Prostate gland (tissue), 2 donors: ENCODE results near the gene KIAA1143. TPM values are rescaled to one million over a fixed set of nuclear protein-coding genes. Genes with fewer than 3 reads are reported as not detected.
A peak's percentile ranks its signal among the peaks of the same experiment; 100 is the strongest.

ENCODE experiments used
- DNase-seq: peaks from one replicate; pipeline ENCODE4 v3.0.0-alpha.2; 2019; ENCODE audit warnings: low spot score
- H3K27ac ChIP-seq, 2 donors: fragments of 200-600 bp; sonication (generic); 2 replicates each; pipeline ENCODE4 v1.5.1; 2017 to 2019
- H3K27me3 ChIP-seq: fragments of 200-600 bp; sonication (generic); replicated peaks from 2 replicates; pipeline ENCODE4 v1.5.1; 2019; ENCODE audit not compliant: insufficient read depth
- H3K36me3 ChIP-seq, 2 donors: fragments of 200-600 bp; sonication (generic); 1 replicate in 1 of 2; 2 replicates in 1 of 2; pipeline versions ENCODE4 v1.5.1 to v1.8.1; 2017 to 2019
- H3K4me1 ChIP-seq: fragments of 200-600 bp; sonication (generic); replicated peaks from 2 replicates; pipeline ENCODE4 v1.5.1; 2019
- H3K4me3 ChIP-seq, 2 donors: fragments of 200-600 bp; sonication (generic); 2 replicates each; pipeline ENCODE4 v1.5.1; 2017 to 2019
- H3K9me3 ChIP-seq: fragments of 200-600 bp; sonication (generic); 2 replicates; pipeline ENCODE4 v1.5.1; 2017
- POLR2A ChIP-seq: fragments of 450-650 bp; IDR thresholded peaks from one replicate; pipeline ENCODE4 v1.6.1; 2016; ENCODE audit warnings: antibody characterized with exemption, mild to moderate bottlenecking
- POLR2AphosphoS5 ChIP-seq: sonication (generic); formaldehyde crosslinking; IDR thresholded peaks from one replicate; pipeline ENCODE4 v1.6.1; 2017; ENCODE audit warnings: antibody characterized with exemption
- WGBS: methylation state at CpG from one replicate; pipeline ENCODE4 v1.1.5; 2018; 5-methylcytosine and 5-hydroxymethylcytosine counted together
- intact Hi-C: fragments of 100-400 bp; cut with DNase I; formaldehyde crosslinking; loops from one replicate; pipeline ENCODE4 v1.14.2; 2022
- total RNA-seq, 2 donors: library from RNA; depleted of rRNA; stranded (reverse); fragments of >200 nt; gene quantifications; one replicate each; pipeline ENCODE4 v1.1.0, GENCODE V29; 2016
- TF ChIP-seq, protein P1 (sequence below), 4 experiments: fragments of 200-600 bp in 2 of 4; fragments of 450-650 bp in 2 of 4; sonication (generic) in 2 of 4; IDR thresholded peaks; 1 replicate in 3 of 4; 2 replicates in 1 of 4; pipeline ENCODE4 v1.5.1; 2016 to 2019; ENCODE audit warnings: antibody characterized with exemption in 4 of 4, mild to moderate bottlenecking in 2 of 4, moderate library complexity in 2 of 4

The KIAA1143 gene
- 10 to 100 TPM; 23.6 to 24.4 TPM for total RNA-seq

DNA sequence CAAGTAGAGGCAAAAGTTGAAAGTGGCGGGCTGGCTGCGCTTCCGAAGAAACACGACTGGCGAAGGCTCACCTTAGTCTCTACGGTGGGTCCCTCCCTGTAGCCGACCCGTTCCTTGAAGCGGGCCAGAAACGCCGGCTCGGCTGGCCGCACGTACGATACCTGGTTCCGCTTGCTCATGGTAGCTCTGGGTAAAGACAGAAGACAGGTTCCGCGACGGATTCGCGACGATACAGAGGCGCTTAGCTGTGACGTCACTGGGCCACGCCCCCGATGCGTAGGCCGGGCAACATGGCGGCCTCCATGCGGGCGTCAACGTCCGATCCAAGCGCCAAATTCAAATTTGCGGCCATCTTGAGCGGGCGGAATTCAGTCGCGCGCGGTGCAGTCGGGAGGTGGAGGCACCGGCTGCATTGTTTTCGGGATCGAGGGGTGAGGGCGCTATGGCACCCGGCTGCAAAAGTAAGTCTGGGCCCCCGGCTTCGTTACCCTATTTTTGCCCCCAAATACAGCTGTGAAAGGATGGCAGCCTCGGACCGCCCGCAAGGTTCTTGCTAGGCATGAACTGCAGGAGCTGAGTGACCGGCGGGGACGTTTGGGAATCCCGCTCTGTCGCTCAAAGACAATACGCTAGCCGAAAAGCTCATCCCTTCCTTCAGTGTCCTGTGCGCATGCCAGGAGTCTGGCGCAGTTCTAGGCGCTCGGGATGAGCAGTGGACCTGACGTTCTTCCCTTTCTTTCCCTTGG is at the start of gene KIAA1143, which contains the start of gene KIF15:
KIAA1143 (minus strand) TSS at position 196 of the 746 bp plus-strand sequence; CDS start at position 179, 17 bp downstream.
KIF15 (plus strand) TSS at position 371 of the 746 bp plus-strand sequence; CDS start at position 443, 72 bp downstream.
- intact Hi-C loops: loop anchor here (5.0 to 10.0 kb wide), 2 partner anchors 49 to 103 kb away; partner anchors contain the start of genes TMEM42 and ZNF502
- peak; percentile 94 for DNase-seq
- Histone ChIP-seq H3K36me3 (no peaks in the 10 kb centered on the region), H3K4me1 (peaks cover 3% of the 10 kb centered on the region), H3K9me3 (no peaks in the 10 kb centered on the region), H3K27ac (peak within 1 kb of the TSS; percentile 63 to 71), H3K4me3 (peak within 1 kb of the TSS; percentile 64 to 77), H3K27me3 (no peaks in the 10 kb centered on the region)
- WGBS: 2% methylated on average over 61 of the region's 64 CpGs
- TF ChIP-seq, protein P1, sequence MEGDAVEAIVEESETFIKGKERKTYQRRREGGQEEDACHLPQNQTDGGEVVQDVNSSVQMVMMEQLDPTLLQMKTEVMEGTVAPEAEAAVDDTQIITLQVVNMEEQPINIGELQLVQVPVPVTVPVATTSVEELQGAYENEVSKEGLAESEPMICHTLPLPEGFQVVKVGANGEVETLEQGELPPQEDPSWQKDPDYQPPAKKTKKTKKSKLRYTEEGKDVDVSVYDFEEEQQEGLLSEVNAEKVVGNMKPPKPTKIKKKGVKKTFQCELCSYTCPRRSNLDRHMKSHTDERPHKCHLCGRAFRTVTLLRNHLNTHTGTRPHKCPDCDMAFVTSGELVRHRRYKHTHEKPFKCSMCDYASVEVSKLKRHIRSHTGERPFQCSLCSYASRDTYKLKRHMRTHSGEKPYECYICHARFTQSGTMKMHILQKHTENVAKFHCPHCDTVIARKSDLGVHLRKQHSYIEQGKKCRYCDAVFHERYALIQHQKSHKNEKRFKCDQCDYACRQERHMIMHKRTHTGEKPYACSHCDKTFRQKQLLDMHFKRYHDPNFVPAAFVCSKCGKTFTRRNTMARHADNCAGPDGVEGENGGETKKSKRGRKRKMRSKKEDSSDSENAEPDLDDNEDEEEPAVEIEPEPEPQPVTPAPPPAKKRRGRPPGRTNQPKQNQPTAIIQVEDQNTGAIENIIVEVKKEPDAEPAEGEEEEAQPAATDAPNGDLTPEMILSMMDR (IDR thresholded peaks at IDR 0.05): peak in 2 of 4 experiments; percentile 14 to 27
- TF ChIP-seq POLR2AphosphoS5 (peak; percentile 98), POLR2A (peak; percentile 33)

DNA sequence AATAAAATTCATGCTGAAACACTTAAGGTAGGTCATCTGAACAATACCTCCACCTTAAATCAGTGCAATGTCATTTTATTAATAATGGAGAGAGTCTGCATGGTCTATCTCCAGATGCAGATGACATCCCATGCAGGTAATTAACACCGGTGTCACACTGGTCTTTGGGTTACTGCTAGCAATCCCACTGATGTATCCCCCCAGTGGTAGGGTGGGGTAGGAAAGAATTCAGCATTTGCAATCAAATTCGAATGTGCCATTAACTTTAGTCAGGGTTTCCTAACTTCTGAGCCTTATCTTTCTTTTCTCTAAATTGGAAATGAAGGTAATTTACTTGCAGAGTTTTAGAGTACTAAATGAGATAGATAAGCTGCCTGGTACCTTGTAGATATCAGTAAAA is 44.5 kb upstream of the KIAA1143 start:
- H3K4me3 ChIP-seq: no peak overlapping the region
- intact Hi-C loops: no loop called here
- WGBS: 98% methylated on average over 2 of the region's 2 CpGs

DNA sequence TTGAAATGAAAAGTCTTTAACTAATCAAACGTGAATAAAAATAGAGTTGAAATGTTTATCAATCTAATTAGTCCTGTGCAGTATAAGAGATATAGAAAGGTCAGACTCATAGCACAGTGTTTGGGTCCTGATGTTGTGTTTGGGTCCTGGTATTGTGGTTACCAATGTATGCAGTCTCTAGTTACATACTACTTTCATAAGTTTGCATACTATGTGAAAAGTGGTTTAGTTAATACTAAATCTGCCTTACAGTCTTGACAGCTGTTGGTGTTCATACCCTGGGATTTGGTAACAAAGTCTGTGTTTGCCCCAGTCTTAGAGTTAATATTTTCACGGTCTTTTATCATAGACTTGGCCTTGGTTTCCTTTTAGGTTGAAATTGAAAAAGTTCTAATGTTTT is 41.9 kb upstream of the KIAA1143 start:
- DNase-seq: no peak
- WGBS: 96% methylated on average over 2 of the region's 2 CpGs
- Histone ChIP-seq H3K4me3 (no peak overlapping the region), H3K4me1 (no peaks in the 10 kb centered on the region), H3K36me3 (no peaks in the 10 kb centered on the region), H3K27ac (no peak overlapping the region), H3K27me3 (no peaks in the 10 kb centered on the region), H3K9me3 (no peaks in the 10 kb centered on the region)
- intact Hi-C loops: no loop called here
- TF ChIP-seq POLR2A (no peak), POLR2AphosphoS5 (no peak)
- TF ChIP-seq, protein P1 (IDR thresholded peaks at IDR 0.05): no peak

More for the DNA sequence above, 44.5 kb upstream of the KIAA1143 start:
- Histone ChIP-seq H3K27ac (no peak overlapping the region), H3K36me3 (no peaks in the 10 kb centered on the region), H3K9me3 (no peaks in the 10 kb centered on the region), H3K27me3 (no peaks in the 10 kb centered on the region), H3K4me1 (no peaks in the 10 kb centered on the region)
- no peak for TF ChIP-seq POLR2A
- TF ChIP-seq, protein P1 (IDR thresholded peaks at IDR 0.05): no peak
- no peak for TF ChIP-seq POLR2AphosphoS5
- no peak for DNase-seq

DNA sequence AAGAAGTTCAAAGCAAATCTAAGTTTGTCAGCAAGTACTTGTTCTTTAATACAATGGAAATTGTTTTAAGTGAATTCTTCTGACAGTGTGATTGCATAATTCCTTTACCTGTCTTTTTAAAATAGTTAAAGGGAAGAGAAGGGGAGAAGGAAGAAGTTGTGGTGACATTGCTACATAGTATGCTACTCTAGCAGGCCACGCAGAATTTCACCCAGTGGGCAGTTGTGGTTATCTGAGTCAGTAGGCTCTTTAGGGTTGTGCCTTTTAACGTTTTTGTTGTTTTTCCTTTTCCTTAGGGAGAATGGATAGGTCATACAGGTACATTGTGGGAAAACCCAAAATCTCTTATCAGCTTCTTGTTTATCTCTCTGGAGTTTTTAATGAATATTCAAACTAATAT is 40.6 kb upstream of the KIAA1143 start:
- H3K9me3 ChIP-seq: no peaks in the 10 kb centered on the region
- no peaks in the 10 kb centered on the region for H3K36me3 ChIP-seq
- intact Hi-C loops: no loop called here
- no peak overlapping the region for H3K27ac ChIP-seq
- no peak for DNase-seq
- no peaks in the 10 kb centered on the region for H3K27me3 ChIP-seq
- no peak overlapping the region for H3K4me3 ChIP-seq
- WGBS: 93% methylated on average over 2 of the region's 2 CpGs
- no peaks in the 10 kb centered on the region for H3K4me1 ChIP-seq
- TF ChIP-seq, protein P1 (IDR thresholded peaks at IDR 0.05): no peak
- no peak for TF ChIP-seq POLR2AphosphoS5
- TF ChIP-seq POLR2A: no peak
